ENCODE data around the gene DLL4.

The DLL4 gene

DNA sequence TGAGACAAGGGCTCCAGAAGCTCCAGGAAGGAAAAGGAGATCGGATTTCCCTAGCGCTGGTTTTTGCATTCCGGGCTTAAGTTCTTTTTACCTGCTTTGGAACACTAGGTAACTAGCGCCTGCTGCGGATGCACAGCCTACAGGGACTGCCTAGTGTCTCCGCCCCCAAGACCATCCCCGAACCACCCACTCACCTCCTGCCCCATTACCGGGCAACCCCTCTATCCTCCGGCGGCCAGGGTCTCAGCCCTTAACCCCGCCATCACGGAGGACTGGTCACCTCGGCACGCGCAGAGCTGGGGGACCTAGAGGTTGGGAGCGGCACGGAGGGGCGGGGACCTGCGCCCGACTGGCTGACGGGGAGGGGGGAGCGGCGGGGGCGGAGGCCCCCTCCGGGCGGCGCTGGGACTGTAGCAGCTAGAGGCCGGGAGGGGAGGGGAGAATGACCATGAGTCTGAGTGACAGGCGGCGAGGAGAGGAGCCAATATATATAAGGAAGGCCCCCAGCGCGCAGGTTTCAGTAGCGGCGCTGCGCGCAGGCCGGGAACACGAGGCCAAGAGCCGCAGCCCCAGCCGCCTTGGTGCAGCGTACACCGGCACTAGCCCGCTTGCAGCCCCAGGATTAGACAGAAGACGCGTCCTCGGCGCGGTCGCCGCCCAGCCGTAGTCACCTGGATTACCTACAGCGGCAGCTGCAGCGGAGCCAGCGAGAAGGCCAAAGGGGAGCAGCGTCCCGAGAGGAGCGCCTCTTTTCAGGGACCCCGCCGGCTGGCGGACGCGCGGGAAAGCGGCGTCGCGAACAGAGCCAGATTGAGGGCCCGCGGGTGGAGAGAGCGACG, at the start of gene DLL4:
DLL4 (plus strand) TSS at position 520 of the 839 bp plus-strand sequence. CDS start 329 bp downstream, outside the sequence.
- TF ChIP-seq, protein P1, sequence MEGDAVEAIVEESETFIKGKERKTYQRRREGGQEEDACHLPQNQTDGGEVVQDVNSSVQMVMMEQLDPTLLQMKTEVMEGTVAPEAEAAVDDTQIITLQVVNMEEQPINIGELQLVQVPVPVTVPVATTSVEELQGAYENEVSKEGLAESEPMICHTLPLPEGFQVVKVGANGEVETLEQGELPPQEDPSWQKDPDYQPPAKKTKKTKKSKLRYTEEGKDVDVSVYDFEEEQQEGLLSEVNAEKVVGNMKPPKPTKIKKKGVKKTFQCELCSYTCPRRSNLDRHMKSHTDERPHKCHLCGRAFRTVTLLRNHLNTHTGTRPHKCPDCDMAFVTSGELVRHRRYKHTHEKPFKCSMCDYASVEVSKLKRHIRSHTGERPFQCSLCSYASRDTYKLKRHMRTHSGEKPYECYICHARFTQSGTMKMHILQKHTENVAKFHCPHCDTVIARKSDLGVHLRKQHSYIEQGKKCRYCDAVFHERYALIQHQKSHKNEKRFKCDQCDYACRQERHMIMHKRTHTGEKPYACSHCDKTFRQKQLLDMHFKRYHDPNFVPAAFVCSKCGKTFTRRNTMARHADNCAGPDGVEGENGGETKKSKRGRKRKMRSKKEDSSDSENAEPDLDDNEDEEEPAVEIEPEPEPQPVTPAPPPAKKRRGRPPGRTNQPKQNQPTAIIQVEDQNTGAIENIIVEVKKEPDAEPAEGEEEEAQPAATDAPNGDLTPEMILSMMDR (IDR thresholded peaks at IDR 0.05; ENCODE audit: extremely low read depth, missing control alignments), result no peak

DNA sequence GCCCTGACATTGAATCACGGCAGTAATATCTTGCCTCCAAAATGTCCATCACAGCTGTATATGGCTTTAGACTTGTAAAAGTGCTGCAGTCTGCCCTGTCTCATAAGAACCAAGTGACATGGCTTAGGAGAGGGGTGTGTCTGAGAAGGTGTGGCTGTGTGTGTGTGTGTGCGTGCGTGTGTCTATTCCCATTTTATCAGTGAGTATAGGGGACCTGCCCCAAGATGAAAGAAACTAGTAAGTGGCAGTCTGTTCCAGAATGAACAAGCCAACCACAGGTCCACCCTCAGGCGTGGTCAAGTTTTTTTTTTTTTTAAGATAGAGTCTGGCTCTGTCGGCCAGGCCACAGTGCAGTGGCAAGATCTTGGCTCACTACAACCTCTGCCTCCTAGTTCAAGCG, 49.5 kb upstream of the DLL4 start:
- DNase-seq (ENCODE audit: low spot score), result no peak
- TF ChIP-seq, protein P1 (IDR thresholded peaks at IDR 0.05; ENCODE audit: extremely low read depth, missing control alignments), result no peak

More for the DNA sequence above, at the start of gene DLL4:
- DNase-seq (ENCODE audit: low spot score), result peak; percentile 81

DNA sequence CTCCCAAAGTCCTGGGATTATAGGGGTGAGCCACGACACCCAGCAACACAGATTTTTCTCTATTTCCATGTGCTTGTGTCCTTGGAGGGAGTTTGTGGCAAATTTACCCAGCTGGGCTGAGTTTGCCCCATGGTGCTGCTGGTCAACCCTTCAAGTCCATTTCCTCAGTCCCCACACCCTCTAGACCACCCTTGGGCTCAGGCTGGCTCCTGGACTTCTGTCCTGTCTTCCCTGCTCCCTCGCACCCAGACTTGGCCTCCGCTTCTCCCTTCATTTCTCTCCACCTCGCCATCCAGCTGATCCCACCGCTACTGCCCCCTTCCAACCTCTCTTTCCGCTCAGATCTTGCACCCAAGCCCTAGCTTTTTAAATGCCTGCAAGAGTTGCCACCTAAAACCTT, 47.8 kb upstream of the DLL4 start:
- no peak for DNase-seq (ENCODE audit: low spot score)

DNA sequence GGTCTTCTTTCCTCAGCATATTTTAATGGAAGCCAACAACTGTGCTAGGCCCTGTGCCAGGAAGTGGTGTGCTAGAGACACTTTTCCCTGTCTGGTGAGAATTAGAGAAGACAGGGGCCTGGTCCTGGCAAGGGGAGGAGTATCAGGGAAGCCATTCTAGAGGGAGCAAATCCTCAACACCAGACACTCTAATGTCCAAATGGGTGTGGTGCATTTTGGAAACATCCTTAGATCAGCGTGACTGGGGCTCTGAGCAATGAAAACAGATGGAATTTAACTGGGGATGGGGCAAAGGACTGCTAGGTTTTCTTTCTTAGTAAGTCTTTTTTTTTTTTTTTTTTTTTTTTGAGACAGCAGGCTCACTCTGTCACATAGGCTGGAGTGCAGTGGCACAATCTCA, 42.6 kb upstream of the DLL4 start:
- TF ChIP-seq, protein P1 (IDR thresholded peaks at IDR 0.05; ENCODE audit: extremely low read depth, missing control alignments), result no peak
- DNase-seq (ENCODE audit: low spot score), result no peak

More for the DNA sequence above, 47.8 kb upstream of the DLL4 start:
- TF ChIP-seq, protein P1 (IDR thresholded peaks at IDR 0.05; ENCODE audit: extremely low read depth, missing control alignments), result no peak

DNA sequence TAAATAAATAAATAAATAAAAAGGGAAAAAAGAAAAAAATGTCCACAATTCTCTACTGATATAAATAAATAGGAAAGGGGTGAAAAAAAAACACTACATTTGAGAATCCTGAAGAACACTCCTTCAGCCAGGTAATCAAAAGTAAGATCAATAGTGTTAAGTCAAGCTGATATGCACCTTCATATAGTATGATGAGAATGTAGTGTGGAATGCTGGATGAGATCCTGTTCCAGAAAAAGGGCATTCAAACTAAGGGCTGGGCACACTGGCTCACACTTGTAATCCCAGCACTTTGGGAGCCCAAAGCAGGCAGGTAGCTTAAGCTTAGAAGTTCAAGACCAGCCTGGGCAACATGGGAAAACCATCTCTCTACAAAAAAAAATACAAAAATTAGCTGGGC, 40.0 kb upstream of the DLL4 start:
- TF ChIP-seq, protein P1 (IDR thresholded peaks at IDR 0.05; ENCODE audit: extremely low read depth, missing control alignments), result no peak
- DNase-seq (ENCODE audit: low spot score), result no peak

DNA sequence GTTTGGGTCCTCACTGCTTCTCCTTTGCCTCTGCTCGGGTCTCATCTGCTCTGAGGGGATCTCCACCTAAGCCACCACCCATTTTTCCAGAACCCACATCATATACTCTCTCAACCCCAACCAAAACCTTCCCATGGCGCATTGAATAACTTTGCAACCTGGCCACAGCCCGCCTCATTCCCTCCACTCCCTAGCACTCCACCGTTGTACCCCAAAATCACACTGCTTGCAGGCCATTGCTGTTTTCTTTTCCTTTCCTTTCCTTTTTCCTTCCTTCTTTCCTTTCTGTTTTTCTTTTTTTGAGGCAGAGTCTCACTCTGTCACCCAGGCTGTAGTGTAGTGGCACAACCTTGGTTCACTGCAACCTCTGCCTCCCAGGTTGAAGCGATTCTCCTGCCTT, 38.0 kb upstream of the DLL4 start:
- no peak for DNase-seq (ENCODE audit: low spot score)
- TF ChIP-seq, protein P1 (IDR thresholded peaks at IDR 0.05; ENCODE audit: extremely low read depth, missing control alignments), result no peak

DNA sequence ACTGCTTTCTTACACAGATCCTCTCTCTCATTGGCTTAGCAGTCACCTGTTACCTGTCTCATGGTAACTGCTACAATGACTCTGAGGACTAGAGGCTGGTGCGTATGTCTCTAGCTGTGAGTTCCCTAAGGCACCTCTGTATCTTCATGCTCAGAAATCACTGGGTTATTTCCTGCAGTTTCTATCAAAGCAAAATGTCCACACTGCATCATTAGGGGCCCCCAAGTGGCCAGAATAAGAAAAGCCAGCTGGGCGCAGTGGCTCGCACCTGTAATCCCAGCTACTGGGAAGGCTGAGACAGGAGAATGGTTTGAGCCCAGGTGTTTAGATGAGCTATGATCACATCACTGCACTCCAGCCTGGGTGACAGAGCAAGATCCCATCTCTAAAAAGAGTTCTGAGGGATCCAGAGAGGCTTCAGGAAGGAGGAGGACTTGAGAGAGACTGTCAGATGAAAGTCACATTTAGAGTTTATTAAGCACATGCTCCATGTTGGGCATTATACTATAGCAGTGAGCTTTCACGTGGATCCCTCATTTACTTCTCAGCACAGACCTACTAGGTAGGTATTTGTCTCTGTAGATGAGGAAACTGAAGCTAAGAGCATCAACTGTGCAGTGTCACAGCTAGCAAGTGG, 37.2 kb upstream of the DLL4 start:
- DNase-seq (ENCODE audit: low spot score), result no peak
- TF ChIP-seq, protein P1 (IDR thresholded peaks at IDR 0.05; ENCODE audit: extremely low read depth, missing control alignments), result peak; percentile 56
